Sciatic nerve (tissue), 2 donors: ENCODE measurements around the gene ANXA7. TPM values are rescaled to one million over a fixed set of nuclear protein-coding genes. Genes with fewer than 3 reads are reported as not detected.
"Not testable (repeated sequence)": the region's sequence is repeated elsewhere in the genome, so short reads cannot be mapped to it uniquely, and the experiment has no call there.

Experiments used
- ATAC-seq: fragments of 200-7000 bp; cut with Tn5 transposase; one replicate; pipeline ENCODE4 v1.9.1; 2020; ENCODE audit warnings: mild to moderate bottlenecking, moderate library complexity
- DNase-seq: peaks from one replicate; pipeline ENCODE4 v3.0.0-alpha.2; 2020; ENCODE audit warnings: low spot score
- intact Hi-C: fragments of 100-400 bp; cut with DNase I; formaldehyde crosslinking; loops from one replicate; pipeline ENCODE4 v1.14.2; 2022
- total RNA-seq: library from RNA; stranded (reverse); fragmentation: NEBNext Ultra II Directional; extraction: Animal tissue kit (Norgen Biotek cat#: 25700); gene quantifications from one replicate; pipeline ENCODE4 v1.2.1, GENCODE V29; 2021
- donor health status: DM: no; HTN: no; CAD: no.
- donor health status: DM: no; HTN: no; CAD: no.

Gene ANXA7
- total RNA-seq, 1 donor from 2014 or later: 109 TPM

GRCh38 chr10:73358331-73359279, 55.3 kb downstream of the ANXA7 start, which contains the start of gene CFAP70:
CFAP70 (minus strand) TSS chr10:73358864; CDS start chr10:73354796, 4,068 bp downstream.
- peak; percentile 94 for DNase-seq
- ATAC-seq: peak; percentile 99
- intact Hi-C loops: no loop called here

GRCh38 chr10:73357821-73358220, 56.0 kb downstream of the ANXA7 start:
- ATAC-seq (no peak), DNase-seq (no peak)
- intact Hi-C loops: no loop called here

GRCh38 chr10:73357166-73357565, 56.7 kb downstream of the ANXA7 start:
- ATAC-seq (no peak), DNase-seq (no peak)
- intact Hi-C loops: no loop called here

DNA sequence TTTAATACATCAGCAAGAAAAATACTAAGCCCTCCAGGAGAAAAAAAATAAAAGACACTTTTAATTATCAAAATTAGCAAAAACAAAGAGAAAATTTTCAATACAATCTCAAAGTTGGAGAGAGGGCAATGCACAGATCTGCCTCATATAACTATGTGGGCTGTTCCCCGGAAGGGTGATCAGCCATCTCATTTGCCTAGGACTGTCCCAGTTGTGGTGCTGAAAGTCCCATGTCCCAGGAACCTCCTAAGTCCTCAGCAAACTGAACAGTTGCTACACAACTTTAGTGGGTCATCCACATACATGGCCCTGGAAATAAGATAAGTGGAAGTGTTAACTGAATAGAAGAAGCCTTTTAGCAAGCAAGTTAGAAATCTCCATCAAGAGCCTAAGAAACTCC, 69.6 kb downstream of the ANXA7 start:
- no peak for ATAC-seq
- DNase-seq: no peak
- intact Hi-C loops: no loop called here

- ATAC-seq: no peak
- intact Hi-C loops: no loop called here
Measured at GRCh38 chr10:73340121-73340520, 73.7 kb downstream of the ANXA7 start.

DNA sequence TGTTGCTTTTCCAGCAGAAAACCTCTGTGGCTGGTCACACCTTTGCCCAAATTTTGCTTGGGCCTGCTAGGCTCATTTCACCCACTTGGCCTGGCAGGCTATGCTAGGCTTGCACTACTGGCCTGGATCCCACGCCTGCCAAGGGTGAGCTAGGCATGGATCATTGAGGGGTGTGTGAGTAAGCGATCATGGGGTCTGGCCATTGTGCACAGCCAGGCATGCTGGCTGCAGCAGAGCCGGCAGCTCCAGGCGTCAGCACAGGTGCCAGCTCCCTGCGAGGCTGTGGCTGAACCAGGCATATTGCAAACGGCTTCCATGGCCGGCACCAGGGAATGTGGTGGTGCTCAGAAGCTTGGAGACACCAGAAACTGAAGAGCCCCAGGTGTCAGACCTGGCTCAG, 74.4 kb downstream of the ANXA7 start:
- intact Hi-C loops: no loop called here
- peak; percentile 42 for ATAC-seq
- DNase-seq: no peak

More at GRCh38 chr10:73340121-73340520, 73.7 kb downstream of the ANXA7 start:
- no peak for DNase-seq

DNA sequence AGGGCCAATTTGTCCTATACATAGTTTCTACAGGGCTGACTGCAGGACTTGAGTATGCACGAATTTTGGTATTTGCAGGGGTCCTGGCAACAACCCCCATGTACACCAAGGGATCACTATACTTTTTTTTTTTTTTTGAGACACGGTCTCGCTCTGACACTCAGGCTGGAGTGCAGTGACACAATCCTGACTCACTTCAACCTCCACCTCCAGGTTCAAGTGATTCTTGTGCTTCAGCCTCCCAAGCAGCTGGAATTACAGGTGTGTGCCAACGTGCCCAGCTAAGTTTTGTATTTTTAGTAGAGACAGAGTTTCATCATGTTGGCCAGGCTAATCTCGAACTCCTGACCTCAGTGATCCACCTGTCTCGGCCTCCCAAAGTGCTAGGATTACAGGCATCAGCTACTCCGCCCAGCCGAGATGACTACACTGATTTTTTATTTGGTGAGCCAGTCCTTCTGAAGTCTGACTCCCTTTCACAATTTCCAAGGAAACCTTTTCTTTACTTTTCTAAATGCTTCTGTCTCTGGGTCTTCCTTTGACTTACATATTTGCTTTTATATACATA, 75.0 kb downstream of the ANXA7 start:
- ATAC-seq (no peak), DNase-seq (no peak)
- intact Hi-C loops: no loop called here

GRCh38 chr10:73333202-73333601, 80.7 kb downstream of the ANXA7 start:
- ATAC-seq: no peak
- intact Hi-C loops: no loop called here
- no peak for DNase-seq

DNA sequence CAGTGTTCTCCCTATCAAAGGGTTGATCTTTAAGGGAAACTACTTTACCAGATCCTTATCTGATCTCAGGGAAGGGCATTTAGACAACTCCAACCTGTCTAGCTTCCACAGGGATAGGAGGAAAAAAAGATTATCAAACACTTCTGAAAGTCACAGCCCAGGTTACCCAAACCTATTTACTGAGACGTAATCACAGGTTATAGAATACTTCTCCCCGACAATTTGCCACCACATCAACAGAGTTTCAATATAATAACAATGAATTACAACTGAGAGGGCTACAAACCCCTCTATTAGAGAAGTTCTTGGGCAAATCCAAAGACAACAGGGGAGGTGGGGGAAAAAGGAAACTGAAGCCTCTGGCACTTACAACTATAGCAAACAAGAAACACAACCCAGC, 81.5 kb downstream of the ANXA7 start:
- DNase-seq: no peak
- intact Hi-C loops: no loop called here
- no peak for ATAC-seq

DNA sequence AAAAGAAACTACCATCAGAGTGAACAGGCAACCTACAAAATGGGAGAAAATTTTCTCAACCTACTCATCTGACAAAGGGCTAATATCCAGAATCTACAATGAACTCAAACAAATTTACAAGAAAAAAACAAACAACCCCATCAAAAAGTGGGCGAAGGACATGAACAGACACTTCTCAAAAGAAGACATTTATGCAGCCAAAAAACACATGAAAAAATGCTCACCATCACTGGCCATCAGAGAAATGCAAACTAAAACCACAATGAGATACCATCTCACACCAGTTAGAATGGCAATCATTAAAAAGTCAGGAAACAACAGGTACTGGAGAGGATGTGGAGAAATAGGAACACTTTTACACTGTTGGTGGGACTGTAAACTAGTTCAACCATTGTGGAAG, 85.3 kb downstream of the ANXA7 start:
- ATAC-seq: not testable (repeated sequence)

GRCh38 chr10:73325290-73325689, 88.6 kb downstream of the ANXA7 start:
- intact Hi-C loops, DNase-seq, ATAC-seq: not testable (repeated sequence)

More for the DNA sequence above, 85.3 kb downstream of the ANXA7 start:
- intact Hi-C loops, DNase-seq: not testable (repeated sequence)

Other genes starting within 250 kb of the ANXA7 start
- gene ECD, start 246.1 kb downstream of the ANXA7 start, total RNA-seq: 24.7 TPM
- gene FAM149B1, start 245.9 kb downstream of the ANXA7 start, total RNA-seq: 25.6 TPM
- gene DNAJC9, start 166.8 kb downstream of the ANXA7 start, total RNA-seq: 13.1 TPM
- gene MRPS16, start 161.4 kb downstream of the ANXA7 start, total RNA-seq: 40.6 TPM
- gene CFAP70, start 55.2 kb downstream of the ANXA7 start, total RNA-seq: 6.6 TPM
- 5.2 TPM for gene MSS51, start 19.5 kb upstream of the ANXA7 start, total RNA-seq
- gene PPP3CB, start 82.0 kb upstream of the ANXA7 start, total RNA-seq: 63.1 TPM
- 66.6 TPM for gene USP54, start 177.3 kb upstream of the ANXA7 start, total RNA-seq
- gene MYOZ1, start 227.4 kb upstream of the ANXA7 start, total RNA-seq: 1.1 TPM
- gene SYNPO2L, start 242.0 kb upstream of the ANXA7 start, total RNA-seq: not detected